NCI-H526 treated with DMSO at 0.1 percent for 48 hours (cell line): Measurements from ENCODE around the gene PYGM.

Source experiments
- DNase-seq: peaks from one replicate; lab custom pipeline; 2025; lab: John Stamatoyannopoulos, UW

The PYGM gene

DNA sequence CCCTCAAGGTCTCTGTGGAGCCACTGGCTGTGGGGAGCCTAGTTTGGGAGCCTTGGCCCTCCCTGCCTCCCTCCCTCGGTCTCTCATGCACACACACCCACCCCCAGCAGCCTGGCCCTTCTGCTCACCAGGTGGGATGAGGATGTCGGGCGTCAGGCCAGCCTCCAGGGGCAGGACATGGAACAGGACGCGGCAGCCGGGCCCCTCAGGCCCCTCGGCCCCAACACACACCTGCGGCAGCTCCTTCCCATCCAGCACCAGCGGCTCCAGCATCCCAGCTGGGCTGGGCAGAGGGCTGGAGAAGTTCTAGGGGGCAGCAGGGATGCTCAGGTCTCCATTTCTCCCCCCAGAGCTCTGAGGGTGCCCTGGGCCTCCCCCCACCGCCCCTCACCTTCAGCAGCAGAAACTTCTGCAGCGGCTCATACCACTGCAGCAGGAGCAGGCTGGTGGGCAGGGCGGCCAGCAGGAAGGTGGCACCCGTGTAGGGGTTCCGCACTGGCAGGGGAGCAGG, 32.1 kb upstream of the PYGM start:
- no peak for DNase-seq

DNA sequence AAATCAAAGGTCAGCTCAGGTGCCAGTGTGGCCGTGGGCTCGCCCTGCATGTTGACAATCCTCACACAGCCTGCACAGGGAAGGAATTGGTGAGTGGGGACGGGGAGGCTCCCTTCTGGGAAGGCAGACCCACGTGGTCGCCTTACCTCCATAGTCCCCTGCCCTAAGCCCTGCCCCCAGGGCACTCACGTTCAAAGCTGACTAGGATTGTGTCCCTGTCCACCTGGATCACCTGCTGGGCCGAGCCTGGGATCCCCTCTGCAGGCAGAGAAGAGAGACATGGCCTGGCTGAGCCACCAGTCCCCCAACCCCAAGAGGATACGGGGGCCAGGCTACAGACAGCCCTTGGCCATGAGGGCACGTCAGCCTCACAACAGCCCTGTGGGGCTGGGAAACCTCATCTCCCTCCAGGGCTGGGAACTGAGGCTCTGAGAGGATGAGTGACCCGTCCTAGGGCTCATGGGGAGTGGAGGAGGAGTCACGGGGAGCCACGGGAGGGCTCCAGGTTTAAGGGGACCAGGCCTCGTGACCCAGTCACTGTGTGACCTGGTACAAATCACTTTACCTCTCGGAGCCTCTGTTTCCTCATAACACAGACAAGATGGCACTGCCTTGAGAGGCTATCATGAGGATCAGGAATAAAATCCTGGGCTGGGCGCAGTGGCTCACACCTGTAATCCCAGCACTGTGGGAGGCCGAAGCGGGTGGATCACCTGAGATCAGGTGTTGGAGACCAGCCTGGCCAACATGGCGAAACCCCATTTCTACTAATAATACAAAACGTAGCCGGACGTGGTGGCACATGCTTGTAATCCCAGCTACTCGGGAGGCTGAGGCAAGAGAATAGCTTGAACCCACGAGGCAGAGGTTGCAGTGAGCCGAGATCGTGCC, 30.7 kb upstream of the PYGM start:
- DNase-seq: no peak

DNA sequence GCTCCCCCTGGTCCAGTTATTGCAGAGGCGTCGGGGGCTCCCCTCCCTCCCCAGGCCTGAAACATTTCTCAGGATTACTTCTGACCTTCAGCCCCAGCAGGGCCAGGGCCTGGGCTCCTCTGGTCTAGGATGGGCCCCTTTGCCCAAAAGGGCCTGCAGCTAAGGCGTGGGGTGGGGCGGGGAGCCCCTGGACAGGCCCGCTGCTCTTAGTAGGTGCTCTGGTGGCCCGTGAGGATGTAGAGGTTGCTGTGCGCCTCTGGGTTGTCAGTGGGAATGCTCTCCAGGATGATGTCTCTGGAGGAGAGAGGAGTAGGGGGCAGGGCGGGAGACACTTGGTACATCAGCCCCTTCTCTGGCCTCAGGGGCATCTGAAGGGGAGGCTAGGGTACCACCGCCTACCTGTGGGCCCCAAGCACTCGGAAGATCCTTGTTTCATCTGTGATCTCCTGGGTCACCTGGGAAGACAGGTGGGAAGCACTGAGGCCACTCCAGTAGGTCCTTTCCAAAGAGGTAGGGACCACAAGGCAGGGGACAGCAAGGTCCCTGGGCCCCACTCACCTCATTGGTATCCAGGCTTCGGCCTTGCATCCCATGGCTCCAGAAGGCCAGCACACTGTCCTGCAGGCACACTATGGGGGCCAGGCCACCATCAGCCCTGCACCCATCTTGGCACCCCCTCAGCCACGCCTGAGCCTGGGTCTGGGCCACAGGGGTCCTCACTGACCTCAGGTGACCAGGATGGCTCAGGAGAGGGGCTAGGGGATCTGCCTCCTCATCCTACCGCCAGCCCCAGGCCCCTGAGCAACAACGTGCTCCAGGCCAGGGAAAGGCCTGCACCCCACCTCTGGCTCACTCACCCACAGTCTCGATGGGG, 29.8 kb upstream of the PYGM start:
- no peak for DNase-seq

DNA sequence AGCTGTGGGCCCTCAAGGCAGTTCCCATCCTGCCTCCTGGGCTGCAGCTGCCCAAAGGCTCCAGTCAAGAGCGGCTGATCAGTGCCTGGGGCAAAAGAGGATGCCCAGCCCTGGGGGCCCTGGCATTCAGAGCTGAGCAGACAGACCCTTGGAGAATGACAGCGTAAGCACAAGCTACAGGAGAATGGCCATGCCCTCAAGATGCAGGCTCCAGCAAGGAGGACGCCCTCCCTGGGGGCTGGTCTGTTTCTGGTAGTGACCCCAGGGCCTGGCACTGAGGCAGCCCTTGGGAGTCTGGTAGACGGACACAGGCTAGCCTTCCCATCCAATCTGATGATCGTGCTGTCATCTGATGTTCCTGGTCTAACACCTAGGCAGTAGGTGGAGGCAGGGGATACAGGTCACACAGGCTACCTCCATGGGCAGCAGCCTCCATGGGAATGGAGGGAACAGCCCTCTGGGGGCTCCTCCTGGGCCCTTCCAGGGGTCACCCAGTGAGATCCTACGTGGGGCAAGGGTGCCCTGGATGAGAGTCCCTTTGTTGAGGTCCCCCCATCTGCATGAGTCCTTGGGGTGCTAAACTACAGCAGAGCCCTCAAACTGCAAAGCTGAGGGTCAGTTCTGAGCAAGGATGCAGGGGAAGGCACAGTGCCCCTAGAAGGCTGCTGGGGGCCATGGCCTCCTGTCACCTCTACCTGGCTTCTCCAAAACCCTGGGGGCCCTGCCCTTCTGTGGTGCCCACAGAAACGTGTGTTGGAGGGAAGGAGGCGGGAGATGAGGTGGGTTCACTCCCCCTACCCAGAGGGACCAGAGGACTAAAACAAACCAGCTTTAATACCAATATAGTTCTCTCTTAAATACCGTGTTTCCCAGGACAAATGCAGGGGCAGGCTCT, 28.8 kb upstream of the PYGM start:
- DNase-seq: no peak

DNA sequence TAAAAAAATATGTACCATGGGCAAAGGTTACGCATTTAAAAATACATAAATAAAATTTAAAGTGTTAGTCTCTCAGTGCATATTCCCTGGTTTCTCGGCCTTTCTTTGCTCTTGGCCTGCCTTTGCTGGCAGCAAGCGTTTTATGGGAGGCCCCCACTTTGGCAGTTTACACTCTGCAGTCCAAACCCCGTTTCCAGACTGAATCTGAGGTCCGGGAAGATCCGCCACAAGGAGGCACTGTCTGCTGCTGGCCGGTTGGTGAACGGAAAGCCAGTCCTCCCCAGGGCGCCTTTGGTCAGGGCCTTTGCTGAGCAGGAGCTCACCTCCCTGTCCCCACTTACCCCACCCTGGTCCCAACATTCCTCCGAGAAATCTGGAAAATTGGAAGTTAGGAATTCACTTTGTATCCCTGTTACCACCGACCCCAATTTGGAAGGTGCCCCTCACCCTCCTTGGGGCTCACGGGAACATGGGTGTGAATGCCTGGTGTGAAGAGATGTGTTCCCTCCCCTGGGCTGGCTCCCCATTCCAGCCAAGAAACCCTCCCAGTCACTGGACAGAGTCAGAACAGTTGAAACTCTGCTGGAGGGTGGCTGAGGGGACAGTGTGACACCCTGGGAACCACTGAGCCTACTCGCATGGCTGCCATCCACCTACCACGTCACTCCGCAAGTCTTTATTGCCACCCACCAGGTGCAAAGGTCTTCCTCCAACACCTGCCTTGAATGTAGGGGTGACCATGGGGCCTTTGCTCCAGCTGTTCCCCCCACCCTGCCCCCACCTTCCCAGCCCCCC, 27.9 kb upstream of the PYGM start:
- no peak for DNase-seq

DNA sequence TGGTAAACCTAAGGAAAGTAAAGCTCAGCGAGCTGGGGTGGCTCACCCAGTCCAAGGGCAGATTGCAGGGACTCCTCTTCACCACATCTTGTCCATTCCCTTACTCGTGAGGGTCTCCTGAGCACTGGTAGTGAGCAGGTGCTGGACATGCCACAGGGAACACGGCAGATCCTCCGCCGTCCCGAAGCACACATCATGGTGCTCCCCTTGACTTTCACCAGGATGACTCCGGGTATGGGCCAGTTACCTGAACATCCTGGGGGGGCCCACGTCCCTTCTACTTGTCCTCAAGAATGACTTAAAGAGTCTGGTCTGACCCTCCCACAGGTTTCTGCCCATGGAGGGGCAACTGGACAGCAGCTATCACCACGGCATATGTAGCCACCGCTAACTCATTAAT, 26.5 kb upstream of the PYGM start:
- no peak for DNase-seq

DNA sequence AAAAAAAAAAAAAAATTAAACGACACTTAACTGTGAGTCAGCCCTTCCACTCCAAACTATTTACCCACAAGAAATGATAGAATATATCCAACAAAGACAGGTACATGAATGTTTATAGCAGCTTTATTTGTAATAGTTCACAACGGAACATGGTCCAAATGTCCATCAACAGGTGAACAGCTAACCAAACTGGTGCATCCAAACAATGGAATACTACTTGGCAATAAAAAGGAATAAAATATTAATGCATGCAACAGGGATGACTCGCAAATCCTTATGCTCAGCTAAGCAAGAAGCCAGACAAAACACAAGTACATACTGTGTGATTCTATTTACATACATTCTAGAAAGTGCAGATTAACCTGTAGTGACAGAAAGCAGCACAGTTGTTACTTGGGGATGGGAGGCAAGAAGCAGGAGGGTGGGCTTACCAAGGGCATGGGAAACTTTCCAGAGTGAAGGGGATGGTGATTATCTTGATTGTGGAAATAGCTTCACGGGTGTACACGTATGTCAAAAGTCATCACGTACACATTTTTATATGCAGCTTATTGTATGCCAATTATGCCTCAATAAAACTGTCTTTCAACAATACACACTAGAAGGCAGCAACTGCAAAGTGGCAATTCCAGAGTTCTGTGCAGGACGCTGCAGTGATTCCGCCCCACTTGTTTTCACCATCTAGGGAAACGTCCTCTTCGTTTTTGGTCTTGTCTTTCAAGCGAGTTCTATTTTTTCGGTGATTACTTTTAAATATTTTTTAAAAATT, 25.2 kb upstream of the PYGM start:
- no peak for DNase-seq

DNA sequence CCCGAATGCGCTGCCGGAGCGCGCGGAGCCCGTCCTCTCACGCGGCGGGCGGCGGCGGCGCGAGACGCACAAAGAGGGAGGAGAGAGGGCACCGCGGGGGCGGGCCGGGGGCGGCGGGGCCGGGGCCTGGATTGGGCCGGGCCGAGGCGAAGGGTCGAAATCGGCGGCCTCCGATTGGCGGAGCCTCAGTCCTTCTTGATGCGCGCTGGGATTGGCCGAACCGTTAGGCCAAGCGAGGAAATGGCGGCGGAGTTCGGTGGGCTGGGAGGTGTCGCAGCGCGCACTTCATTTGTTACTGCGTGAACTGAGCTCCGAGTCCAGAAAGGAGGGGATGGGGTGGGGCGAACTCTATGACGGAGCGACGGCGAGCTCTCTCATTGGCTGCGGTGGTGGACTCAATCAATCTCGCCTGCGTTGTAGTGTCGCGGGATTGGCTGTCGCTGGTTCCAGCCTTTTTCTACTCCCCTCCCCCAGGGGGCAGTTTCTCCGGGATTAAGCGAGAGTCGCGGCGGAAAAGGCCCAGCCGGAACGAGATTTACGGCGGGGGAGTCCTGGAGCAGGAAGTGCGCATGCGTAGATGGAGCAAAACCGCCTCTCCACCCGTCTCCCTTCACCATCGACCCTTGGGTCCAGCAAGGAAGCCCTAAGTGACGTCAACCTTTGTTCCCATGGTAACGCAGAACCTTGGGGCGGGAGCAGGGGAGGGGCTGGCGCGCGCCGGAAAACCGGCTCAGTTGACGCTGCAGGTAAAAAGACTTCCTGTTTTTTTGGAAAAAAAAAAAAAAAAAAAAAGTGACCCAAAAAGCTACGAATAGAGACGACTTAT, 18.9 kb upstream of the PYGM start, which contains the start of gene SF1:
Gene SF1, minus strand, starts transcription at position 70 of the 826 bp plus-strand sequence. CDS start 150 bp downstream, outside the sequence.
- DNase-seq: peak; percentile 100

DNA sequence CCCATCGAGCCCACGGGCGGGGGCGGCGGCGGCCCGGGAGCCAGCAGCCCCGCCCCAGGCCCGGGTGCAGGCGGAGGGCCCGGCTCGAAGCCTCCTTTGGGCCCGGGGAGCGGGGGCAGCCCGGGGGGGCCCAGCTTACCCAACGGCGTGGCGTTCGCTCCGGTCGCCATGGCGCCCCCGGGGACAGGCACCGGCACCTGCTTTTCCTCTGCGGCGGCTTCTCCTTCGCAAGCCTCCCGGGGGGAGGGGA, 18.4 kb upstream of the PYGM start:
- DNase-seq: no peak

DNA sequence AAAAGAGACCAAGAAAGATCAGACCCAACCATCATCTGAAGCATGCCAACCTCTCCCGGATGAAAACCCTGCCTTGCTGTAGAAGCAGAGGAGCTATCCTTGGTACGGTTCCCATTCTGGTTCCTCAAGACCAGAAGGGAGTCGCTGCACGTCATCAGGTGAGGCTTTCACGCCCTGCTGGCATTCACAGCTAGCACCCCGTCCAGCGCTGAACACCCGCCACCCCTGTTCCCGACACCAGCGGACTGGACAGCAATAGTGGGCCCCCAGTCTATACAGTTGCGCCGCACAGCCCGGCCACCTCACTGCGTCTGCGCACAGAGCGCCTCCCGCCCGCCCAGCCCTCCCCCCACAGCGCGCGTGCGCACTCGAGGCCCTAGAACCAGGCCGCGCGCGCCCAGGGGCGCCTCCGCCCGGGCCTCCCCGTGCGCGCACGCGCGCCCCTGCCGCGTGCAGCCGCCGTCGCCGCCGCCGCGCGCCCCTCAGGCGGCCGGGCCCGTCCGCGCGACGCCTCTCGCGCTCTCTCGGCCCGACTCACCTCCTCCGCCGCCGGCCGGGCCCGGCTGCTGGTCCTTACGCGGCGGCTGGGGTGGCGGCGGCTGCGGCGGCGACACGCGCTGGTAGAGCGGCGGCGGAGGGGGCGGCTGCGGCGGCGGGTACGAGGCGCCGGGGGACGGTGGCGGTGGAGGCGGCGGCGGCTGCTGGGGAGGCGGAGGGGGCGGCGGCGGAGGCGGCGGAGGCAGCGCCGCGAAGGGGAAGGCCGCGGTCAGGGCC, 17.9 kb upstream of the PYGM start:
- peak; percentile 64 for DNase-seq

DNA sequence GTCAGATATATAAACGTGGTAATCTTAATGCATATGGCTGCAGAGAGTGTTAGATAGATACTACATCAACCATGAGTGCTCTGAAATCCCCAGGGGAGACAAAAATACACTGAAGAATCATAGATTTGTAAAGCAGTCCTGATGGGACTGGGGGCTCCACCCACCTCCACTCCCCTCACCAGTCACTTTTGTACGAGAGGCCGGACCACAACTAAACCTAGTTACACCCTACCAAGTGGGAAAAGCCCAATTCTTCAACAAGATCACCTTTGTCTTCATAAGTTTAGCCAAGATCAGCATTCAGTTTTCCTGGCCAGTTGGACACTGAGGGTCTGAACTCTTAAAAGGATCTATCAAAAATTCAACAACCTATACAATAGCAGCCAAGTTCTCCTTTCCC, 17.1 kb upstream of the PYGM start:
- no peak for DNase-seq

DNA sequence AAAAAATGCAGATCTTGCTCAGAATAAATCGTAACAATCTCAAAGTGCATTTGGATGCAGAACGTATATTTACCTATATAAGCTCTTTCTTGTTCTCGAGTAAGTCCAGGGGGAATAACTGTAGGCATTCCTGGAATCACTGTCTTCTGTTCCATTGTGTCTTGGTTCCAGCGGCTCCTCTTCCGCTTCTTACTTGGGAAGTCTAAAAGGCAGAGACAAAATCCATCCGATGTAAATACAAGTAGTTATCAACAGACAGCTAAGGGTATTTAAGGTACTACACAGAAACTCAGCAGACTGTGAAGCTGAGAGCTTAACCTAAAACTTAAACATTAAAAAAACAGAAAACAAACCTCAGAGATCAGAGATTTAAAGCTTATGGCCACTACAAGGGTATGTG, 16.7 kb upstream of the PYGM start:
- DNase-seq: no peak

DNA sequence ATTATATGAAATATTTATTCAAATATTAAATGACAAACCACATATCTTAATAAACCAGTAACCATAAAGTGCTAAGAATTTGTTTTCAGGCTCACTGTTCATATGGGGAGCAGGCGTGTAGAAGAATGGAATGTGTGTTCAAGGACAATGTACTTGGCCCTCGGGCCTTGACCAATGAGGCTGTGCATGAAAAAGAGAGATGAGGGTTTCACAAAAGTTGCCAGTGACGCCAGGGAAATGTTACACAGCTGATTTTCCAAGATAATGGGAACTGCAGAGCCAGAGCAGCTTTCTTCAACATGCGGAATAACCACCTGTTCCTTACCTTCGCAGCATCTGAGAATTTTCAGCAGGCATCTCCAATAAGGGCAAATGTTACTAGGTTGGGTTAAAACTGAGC, 14.4 kb upstream of the PYGM start:
- no peak for DNase-seq

DNA sequence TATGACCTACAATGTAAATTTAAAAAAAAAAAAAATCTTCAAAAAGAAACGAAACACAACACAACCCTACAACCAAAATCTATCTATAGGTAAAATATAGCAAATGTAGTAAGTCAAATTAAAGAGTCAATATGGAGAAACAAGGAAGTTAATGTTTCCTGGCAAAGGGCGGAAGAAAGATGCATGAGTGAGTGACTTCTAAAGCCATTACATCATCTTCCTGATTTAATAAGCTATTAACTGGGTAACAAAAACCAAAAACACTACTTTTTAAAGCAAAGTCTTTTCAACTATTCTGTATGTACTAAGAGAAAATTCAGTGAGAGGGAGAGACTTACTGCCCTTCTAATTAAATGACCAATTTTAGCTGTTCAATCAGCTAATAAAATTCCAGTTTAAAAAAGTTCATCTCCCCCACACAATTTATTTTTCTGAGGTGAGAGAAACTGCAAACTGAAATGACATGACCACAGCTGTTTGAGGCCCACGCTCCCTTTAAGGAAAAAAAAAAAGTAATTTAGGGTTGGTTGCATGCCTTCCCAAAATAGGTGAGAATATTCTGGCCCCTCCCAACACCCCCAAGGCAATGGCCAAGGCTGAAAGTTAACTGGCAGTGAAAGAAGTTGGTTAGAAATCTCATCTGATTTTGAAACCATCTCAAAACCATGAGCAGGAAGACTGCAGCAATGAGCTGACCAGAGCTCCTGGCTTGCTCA, 12.7 kb upstream of the PYGM start:
- no peak for DNase-seq

DNA sequence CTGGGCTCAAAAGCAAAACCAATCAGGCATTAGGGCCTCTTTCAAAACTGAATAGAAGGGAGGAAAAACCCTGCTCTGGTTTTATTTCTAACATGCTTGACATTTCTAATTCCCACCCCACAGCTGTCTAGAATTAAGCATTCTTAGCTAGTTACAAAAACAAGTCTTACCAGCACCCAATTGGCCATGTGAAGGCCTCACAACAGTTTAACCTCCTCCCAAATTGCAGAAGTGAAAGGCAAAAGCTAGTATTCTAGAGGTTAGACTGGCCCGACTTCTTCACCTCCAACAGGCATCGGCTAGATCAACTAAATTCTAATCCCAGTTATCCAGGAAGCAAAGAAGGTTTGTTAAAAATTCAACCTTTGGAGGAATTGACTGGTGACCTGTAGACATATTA, 12.1 kb upstream of the PYGM start:
- DNase-seq: no peak

DNA sequence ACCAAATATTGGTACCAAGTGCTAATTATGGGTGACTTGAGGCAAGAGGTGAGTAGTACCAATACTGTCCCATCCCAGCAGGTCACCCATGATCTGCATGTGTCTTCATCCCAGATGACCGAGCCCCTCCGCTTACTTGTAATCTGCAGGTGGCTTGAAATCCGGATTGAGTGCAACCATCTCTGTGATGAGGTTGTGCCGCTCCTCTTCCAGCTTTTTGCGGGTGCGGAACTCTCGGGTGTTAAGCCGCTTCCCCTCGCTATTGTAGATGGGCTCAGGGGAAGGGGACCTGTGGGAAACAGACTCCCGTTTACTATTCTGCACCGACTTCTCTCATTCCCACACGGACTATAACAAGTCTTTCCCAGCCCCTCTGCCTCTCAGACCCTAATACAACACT, 10.3 kb upstream of the PYGM start:
- no peak for DNase-seq

DNA sequence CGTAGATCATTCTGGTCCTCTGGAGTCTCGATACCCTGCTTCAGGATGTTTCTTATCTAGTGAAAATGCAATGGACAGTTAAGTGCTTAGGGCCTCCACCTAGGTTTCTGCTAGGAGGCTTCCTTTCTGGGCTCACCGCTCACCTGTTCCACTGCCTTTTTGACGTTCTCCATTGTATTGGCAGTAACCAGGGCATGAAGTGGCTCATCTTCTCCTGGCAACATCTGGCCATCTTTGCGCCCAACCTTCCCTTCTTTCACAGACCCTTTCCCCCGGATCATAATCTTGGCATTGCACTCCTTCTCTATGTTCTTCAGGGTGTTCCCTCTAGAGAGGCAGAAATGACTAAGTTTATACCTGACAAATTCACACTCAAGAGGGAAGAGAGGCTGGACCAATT, 9.5 kb upstream of the PYGM start:
- DNase-seq: no peak

DNA sequence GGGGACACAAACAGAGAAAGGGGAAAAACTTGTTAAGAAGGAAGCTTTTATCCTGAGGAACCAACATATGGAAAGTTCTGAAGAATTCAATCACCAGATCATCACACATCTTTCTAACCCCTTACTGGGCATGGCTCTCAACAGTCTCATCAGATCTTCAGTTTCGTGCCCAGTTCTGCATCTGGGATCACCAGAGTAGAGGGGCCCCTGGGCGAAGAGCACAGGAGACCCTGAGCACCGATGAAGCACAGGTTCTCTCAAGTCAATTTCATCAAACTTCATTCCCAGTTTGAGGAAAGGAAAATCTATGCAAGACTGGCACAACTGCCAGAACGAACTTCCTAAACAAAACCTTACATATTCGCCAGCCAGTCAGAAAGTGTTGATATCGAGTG, 8.5 kb upstream of the PYGM start:
- DNase-seq: no peak
